ENCODE measurements around the gene OR6M1.

OR6M1 gene

GRCh38 chr11:123775715-123776549 is 30.2 kb downstream of the OR6M1 start:
- no peak for DNase-seq (ENCODE audit: low read depth in 1 of 2, low spot score in 1 of 2)

GRCh38 chr11:123775289-123775688 is 30.9 kb downstream of the OR6M1 start:
- no peak for DNase-seq (ENCODE audit: low read depth in 1 of 2, low spot score in 1 of 2)

DNA sequence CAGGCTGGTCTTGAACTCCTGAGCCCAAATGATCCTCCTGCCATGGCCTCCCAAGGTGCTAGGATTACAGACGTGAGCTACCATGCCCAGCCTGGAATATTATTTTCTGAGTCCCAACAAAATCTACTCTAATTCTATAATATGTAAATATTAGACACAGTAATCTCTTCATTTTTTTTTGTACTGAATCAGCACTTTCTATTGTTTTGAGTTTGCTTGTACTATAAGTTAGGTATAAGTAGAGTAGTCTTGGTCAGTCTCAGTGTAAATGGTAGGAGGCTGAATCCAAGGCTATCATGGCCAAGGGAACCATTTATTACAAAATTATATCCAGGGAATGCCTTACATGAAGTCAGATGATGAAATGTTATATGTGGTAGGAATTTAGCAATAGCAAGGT is 32.2 kb downstream of the OR6M1 start:
- no peak for DNase-seq (ENCODE audit: low read depth in 1 of 2, low spot score in 1 of 2)

DNA sequence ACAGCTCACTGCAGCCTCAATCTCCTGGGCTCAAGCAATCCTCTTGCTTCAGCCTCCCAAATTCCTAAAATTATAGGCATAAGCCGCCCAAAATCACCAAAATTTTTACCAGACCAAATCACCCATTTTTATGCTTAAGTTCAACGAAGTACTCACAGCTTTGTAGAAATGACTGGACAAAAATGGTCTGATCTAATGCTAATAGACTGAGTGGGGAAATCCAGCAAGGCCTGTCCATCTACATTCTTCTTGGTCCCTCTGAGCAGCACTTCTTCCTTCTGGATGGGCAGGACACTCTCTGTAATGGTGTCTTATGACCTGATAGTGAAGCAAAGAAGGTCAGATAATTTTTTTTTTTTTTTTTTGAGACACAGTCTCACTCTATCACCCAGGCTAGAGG is 33.1 kb downstream of the OR6M1 start:
- no peak for DNase-seq (ENCODE audit: low read depth in 1 of 2, low spot score in 1 of 2)

DNA sequence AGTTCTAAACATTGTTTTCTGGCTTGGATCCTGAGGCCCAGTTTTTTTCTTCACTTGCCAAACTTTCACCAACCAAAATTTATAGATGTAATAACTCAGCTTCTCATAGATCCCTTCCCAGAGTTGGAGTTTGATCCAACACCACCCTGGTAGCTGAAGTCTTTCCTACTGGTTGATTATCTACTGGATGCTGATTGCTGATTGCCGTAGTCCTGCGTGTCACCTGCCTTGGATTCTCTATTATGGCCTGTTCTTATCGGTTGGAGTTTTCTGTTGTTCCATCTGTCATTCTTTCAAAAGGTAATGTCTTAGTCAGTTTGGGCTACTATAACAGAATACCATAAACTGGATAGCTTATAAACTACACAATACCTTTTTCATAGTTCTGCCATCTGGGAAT is 34.5 kb downstream of the OR6M1 start:
- no peak for DNase-seq (ENCODE audit: low read depth in 1 of 2, low spot score in 1 of 2)

- no peak for DNase-seq (ENCODE audit: low read depth in 1 of 2, low spot score in 1 of 2)
These were observed 35.4 kb downstream of the OR6M1 start for GRCh38 chr11:123770712-123771111.

- DNase-seq (ENCODE audit: low read depth in 1 of 2, low spot score in 1 of 2): no peak
These were observed 40.5 kb downstream of the OR6M1 start for GRCh38 chr11:123765601-123766000.

DNA sequence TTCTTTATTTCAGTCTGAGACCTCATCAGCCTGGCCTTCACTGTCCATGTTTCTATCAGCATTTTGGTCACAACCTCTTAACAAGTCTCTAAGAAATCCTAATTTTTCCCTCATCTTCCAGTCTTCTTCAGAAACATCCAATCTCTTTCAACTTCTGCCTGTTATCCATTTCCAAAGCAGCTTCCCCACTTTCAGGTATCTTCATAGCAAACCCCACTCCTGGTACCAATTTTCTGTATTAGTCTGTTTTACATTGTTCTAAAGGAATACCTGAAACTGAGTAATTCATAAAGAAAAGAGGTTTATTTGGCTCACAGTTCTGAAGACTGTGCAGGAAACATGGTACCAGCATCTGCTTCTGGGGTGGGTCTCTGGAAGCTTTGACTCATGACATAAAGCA is 43.7 kb downstream of the OR6M1 start:
- DNase-seq (ENCODE audit: low read depth in 1 of 2, low spot score in 1 of 2): no peak

DNA sequence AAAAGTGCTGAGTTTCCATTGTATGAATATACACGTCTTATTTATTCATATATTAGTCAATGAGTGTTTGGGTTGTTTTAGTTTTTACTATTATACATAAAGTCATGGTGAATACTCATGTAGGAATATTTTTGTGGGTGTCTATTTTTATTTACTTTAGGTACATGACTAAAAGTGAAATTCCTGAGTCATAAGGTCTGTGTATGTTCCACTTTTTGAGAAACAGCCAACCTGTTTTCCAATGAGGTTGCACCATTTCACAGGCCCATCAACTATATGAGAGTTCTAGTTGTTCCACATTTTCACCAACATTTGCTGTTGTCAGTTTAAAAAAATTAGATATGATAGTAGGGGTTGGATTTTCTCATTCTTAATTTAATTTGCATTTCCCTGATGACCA is 45.3 kb downstream of the OR6M1 start:
- no peak for DNase-seq (ENCODE audit: low read depth in 1 of 2, low spot score in 1 of 2)

GRCh38 chr11:123757976-123758375 is 48.2 kb downstream of the OR6M1 start:
- no peak for DNase-seq (ENCODE audit: low read depth in 1 of 2, low spot score in 1 of 2)

GRCh38 chr11:123755813-123756212 is 50.3 kb downstream of the OR6M1 start:
- DNase-seq (ENCODE audit: low read depth in 1 of 2, low spot score in 1 of 2): no peak
